GM12873 (cell line): ENCODE results near the gene EMD.

Source experiments
- CTCF ChIP-seq: IDR thresholded peaks from 2 replicates; pipeline ENCODE4 v1.5.1; 2012; ENCODE audit warnings: low read depth, mild to moderate bottlenecking, moderate library complexity, low read length, control low read depth; ENCODE audit not compliant: insufficient read depth; ENCODE audit errors: missing control alignments

Gene EMD

GRCh38 chrX:154349359-154349935 is 29.6 kb upstream of the EMD start:
- no peak for TF ChIP-seq CTCF

- no peak for TF ChIP-seq CTCF
Observed at GRCh38 chrX:154349979-154350378, 29.1 kb upstream of the EMD start.

GRCh38 chrX:154350429-154351182 is 28.5 kb upstream of the EMD start:
- no peak for TF ChIP-seq CTCF

- TF ChIP-seq CTCF: no peak
Observed at GRCh38 chrX:154351183-154352011, 27.7 kb upstream of the EMD start.

- TF ChIP-seq CTCF: no peak
Observed at GRCh38 chrX:154352012-154352401, 27.1 kb upstream of the EMD start.

GRCh38 chrX:154352466-154352865 is 26.6 kb upstream of the EMD start:
- TF ChIP-seq CTCF: no peak

- no peak for TF ChIP-seq CTCF
Observed at GRCh38 chrX:154353172-154353843, 25.8 kb upstream of the EMD start.
